ENCODE measurements around the gene ZC3H8. TPM values are rescaled to one million over a fixed set of nuclear protein-coding genes. Genes with fewer than 3 reads are reported as not detected.

The ZC3H8 gene
- total RNA-seq, 1 donor, result 7.6 TPM

DNA sequence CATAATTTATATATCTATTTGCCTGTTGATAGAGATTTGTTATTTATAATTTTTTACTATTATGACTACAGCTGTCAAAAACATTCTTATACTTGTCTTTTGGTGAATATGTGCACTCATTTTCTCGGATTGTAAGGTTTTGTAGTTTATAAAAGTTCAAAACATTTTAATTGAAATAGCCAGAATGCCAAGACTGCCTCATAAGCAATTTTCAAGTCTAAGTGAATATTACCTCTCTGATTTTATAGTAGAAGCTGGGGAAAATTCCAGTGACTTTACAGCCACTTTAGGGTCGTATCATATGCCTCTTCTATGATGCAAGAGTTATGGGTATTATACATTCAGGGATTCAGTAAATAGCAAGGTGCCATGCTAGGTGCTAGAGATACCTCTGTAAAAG lies 41.6 kb upstream of the ZC3H8 start:
- peaks cover 23% of the 10 kb centered on the region for H3K4me1 ChIP-seq (ENCODE audit: insufficient read depth, low read length)
- no peaks in the 10 kb centered on the region for H3K27me3 ChIP-seq (ENCODE audit: insufficient read depth, low read length)
- H3K4me2 ChIP-seq (ENCODE audit: insufficient read depth, low read length), result no peak overlapping the region
- H3K36me3 ChIP-seq (ENCODE audit: insufficient read depth, low read length), result no peaks in the 10 kb centered on the region
- H3K9me3 ChIP-seq (ENCODE audit: low read depth, low read length), result no peaks in the 10 kb centered on the region
- no peak overlapping the region for H2AFZ ChIP-seq (ENCODE audit: low read length)
- H3K27ac ChIP-seq (ENCODE audit: low read depth, low read length), result no peak overlapping the region
- H3K4me3 ChIP-seq (ENCODE audit: insufficient read depth, low read length), result no peak overlapping the region
- H4K20me1 ChIP-seq (ENCODE audit: insufficient read depth, low read length), result no peaks in the 10 kb centered on the region
- peaks cover 2% of the 10 kb centered on the region for H3K79me2 ChIP-seq (ENCODE audit: insufficient read depth, low read length)
- no peak for DNase-seq (ENCODE audit: insufficient read length, low spot score, missing footprints)
- TF ChIP-seq CTCF (IDR thresholded peaks at IDR 0.05; ENCODE audit: extremely low read depth, low read depth, low read length), result no peak

DNA sequence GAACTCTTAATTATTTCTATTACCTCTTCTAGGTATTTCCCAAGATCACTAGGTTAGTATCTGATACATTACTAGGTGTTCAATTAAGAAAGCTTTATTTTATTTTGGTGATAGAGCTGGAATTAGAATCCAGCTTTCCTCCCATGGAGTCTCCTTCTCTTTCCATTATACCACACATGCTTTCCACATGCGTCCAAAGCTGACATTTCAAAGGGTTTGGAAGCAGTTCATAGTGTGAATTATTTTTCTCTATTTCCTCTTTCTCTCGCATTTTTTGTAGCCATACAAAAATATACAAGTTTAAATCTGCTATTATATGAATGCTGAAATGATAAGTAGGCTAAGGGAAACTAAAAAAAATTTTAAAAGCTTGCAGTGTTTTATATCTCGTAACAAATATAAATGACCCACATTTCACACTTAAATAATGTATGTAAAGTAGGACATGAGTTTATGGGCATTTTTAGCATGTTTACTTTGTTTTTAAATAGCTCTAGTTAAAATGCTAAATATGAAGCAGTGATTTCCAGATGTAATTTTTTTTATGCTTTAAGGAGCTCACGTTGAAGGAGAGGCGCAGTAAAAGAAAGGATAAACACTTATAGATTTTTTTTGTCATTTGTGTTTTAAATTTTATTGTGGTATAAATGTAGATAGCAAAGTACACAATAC lies 40.7 kb upstream of the ZC3H8 start:
- TF ChIP-seq CTCF (IDR thresholded peaks at IDR 0.05; ENCODE audit: extremely low read depth, low read depth, low read length), result no peak
- DNase-seq (ENCODE audit: insufficient read length, low spot score, missing footprints), result no peak
- H3K27ac ChIP-seq (ENCODE audit: low read depth, low read length), result no peak overlapping the region
- no peak overlapping the region for H3K4me3 ChIP-seq (ENCODE audit: insufficient read depth, low read length)
- no peaks in the 10 kb centered on the region for H3K27me3 ChIP-seq (ENCODE audit: insufficient read depth, low read length)
- H3K36me3 ChIP-seq (ENCODE audit: insufficient read depth, low read length), result no peaks in the 10 kb centered on the region
- H4K20me1 ChIP-seq (ENCODE audit: insufficient read depth, low read length), result no peaks in the 10 kb centered on the region
- no peaks in the 10 kb centered on the region for H3K9me3 ChIP-seq (ENCODE audit: low read depth, low read length)
- peaks cover 2% of the 10 kb centered on the region for H3K79me2 ChIP-seq (ENCODE audit: insufficient read depth, low read length)
- H2AFZ ChIP-seq (ENCODE audit: low read length), result no peak overlapping the region
- H3K4me1 ChIP-seq (ENCODE audit: insufficient read depth, low read length), result peaks cover 18% of the 10 kb centered on the region
- H3K4me2 ChIP-seq (ENCODE audit: insufficient read depth, low read length), result no peak overlapping the region

DNA sequence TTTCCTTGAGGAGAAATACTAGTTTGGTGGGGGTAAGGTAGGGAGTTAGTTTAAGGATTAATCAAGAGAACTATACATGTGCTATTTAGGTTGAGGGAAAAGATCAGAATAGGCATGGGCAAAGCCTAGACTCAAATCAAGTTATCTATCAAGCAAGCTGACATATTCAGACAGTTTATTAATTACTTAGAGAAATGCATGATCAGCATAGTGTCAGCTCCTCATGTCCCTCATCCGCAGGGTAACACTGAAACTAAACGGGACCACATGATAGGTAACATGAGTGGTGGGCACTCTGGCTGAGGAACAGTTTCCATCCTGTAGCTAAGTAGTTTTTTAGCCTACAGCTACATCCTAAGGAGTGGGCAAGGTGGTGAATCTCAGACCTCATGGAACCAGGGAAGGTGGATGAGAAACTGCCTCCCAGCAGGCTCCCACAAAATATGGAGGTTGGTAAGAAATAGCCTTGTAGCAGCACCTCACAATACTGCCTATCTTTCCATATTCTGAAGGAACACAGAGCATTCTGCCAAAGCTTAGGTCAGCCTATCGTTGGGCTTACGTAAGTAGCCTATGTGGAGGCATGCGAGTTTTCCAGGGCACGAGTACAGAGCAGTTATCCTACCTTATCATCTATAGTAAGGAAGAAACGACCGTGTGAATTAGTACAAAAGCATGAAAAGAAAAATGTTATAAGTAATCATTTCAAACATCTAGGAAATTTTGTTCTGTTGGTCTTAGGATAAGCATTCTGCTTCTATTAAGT lies 39.0 kb upstream of the ZC3H8 start:
- TF ChIP-seq CTCF (IDR thresholded peaks at IDR 0.05; ENCODE audit: extremely low read depth, low read depth, low read length), result no peak
- Histone ChIP-seq H3K4me1 (ENCODE audit: insufficient read depth, low read length) (peaks cover 17% of the 10 kb centered on the region), H2AFZ (ENCODE audit: low read length) (no peak overlapping the region), H4K20me1 (ENCODE audit: insufficient read depth, low read length) (no peaks in the 10 kb centered on the region), H3K36me3 (ENCODE audit: insufficient read depth, low read length) (no peaks in the 10 kb centered on the region), H3K4me2 (ENCODE audit: insufficient read depth, low read length) (no peak overlapping the region), H3K27ac (ENCODE audit: low read depth, low read length) (no peak overlapping the region), H3K4me3 (ENCODE audit: insufficient read depth, low read length) (no peak overlapping the region), H3K9me3 (ENCODE audit: low read depth, low read length) (no peaks in the 10 kb centered on the region), H3K79me2 (ENCODE audit: insufficient read depth, low read length) (peaks cover 2% of the 10 kb centered on the region), H3K27me3 (ENCODE audit: insufficient read depth, low read length) (no peaks in the 10 kb centered on the region)
- no peak for DNase-seq (ENCODE audit: insufficient read length, low spot score, missing footprints)

DNA sequence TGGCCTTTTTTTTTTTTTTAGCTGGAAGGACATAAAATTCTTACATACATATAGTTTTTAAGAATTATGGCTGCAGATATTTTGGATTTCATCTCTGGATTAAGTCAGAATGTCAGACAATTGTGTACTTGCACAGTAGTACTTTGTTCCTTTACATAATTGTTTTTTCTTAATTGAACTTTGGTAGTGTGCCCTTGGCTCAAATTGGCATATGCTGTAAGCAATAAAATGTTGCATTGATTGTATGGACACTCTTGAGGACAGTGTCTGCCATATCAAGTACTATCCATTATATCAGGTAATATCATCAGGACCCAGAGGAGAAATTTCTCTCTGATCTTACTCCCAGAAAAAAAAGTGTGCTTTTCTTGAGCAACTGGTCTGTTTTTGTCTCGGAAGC lies 35.8 kb upstream of the ZC3H8 start:
- peak; percentile 23 for DNase-seq (ENCODE audit: insufficient read length, low spot score, missing footprints)
- H4K20me1 ChIP-seq (ENCODE audit: insufficient read depth, low read length), result no peaks in the 10 kb centered on the region
- H3K27ac ChIP-seq (ENCODE audit: low read depth, low read length), result no peak overlapping the region
- no peak overlapping the region for H3K4me2 ChIP-seq (ENCODE audit: insufficient read depth, low read length)
- peaks cover 2% of the 10 kb centered on the region for H3K79me2 ChIP-seq (ENCODE audit: insufficient read depth, low read length)
- no peaks in the 10 kb centered on the region for H3K36me3 ChIP-seq (ENCODE audit: insufficient read depth, low read length)
- peaks cover 17% of the 10 kb centered on the region for H3K4me1 ChIP-seq (ENCODE audit: insufficient read depth, low read length)
- no peaks in the 10 kb centered on the region for H3K27me3 ChIP-seq (ENCODE audit: insufficient read depth, low read length)
- no peak overlapping the region for H2AFZ ChIP-seq (ENCODE audit: low read length)
- no peak overlapping the region for H3K4me3 ChIP-seq (ENCODE audit: insufficient read depth, low read length)
- H3K9me3 ChIP-seq (ENCODE audit: low read depth, low read length), result no peaks in the 10 kb centered on the region
- TF ChIP-seq CTCF (IDR thresholded peaks at IDR 0.05; ENCODE audit: extremely low read depth, low read depth, low read length), result no peak
